ENCODE results near the gene MPV17. TPM values are rescaled to one million over a fixed set of nuclear protein-coding genes. Genes with fewer than 3 reads are reported as not detected.

The MPV17 gene
- total and polyA plus RNA-seq, 9 of the 15 experiments (the other 6 are each of a cell fraction or from before 2014, with no cell fraction given) = 54.7 to 140 (median 70.2) TPM

DNA sequence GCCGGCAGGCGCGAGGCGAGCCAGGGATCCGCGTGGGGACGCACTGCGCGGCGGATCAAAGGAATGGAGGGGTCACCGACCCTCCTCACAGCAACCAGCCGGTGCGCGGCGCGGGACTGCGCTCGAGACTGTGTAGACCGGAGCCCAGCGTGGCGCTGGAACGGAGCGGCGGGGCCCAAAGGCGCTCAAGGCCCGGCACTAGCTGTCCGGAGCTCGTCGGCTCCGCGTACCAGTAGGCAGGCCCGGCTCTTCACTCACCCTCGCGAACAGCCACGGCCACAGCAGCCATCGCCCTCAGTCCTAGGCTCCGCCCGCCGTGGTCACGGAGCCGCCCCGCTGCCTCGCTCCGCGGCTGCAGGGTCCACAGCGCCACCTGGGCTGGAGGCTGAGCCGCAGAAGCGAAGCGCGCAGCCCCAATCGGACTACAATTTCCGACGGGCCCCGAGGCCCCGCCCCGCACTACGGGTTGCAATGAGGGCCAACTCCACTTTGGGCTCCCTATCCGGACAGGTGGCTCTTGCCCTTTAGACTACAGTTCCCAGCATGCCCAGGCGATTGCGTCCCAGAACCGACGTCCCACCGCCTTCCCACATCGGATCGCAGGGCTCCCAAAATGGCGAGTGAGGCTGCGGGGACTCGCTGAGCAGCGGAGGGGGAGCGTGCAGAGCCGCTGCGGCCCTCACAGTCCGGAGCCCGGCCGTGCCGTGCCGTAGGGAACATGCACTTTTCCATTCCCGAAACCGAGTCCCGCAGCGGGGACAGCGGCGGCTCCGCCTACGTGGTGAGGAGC is 47.3 kb upstream of the MPV17 start, which contains the start of the genes EIF2B4 and SNX17 (continued):
- TF ChIP-seq, protein P1, sequence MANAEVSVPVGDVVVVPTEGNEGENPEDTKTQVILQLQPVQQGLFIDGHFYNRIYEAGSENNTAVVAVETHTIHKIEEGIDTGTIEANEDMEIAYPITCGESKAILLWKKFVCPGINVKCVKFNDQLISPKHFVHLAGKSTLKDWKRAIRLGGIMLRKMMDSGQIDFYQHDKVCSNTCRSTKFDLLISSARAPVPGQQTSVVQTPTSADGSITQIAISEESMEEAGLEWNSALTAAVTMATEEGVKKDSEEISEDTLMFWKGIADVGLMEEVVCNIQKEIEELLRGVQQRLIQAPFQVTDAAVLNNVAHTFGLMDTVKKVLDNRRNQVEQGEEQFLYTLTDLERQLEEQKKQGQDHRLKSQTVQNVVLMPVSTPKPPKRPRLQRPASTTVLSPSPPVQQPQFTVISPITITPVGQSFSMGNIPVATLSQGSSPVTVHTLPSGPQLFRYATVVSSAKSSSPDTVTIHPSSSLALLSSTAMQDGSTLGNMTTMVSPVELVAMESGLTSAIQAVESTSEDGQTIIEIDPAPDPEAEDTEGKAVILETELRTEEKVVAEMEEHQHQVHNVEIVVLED (CRISPR knock-in tag; IDR thresholded peaks at IDR 0.05) = peak; percentile 95
- TF ChIP-seq NFIX (CRISPR knock-in tag; IDR thresholded peaks at IDR 0.05; ENCODE audit: low read depth) (no peak), KLF10 (CRISPR knock-in tag; IDR thresholded peaks at IDR 0.05) (no peak), SMAD3 (CRISPR knock-in tag; conservative IDR thresholded peaks at IDR 0.05) (0 out of 2 replicates have a peak, but pooled peaks have one; percentile 22), ZNF354B (CRISPR knock-in tag; IDR thresholded peaks at IDR 0.05) (no peak), ADNP (tag; IDR thresholded peaks at IDR 0.05) (no peak), SETDB1 (IDR thresholded peaks at IDR 0.05; ENCODE audit: low read length) (peak; percentile 82), L3MBTL2 (IDR thresholded peaks at IDR 0.05) (peak; percentile 58), TAF7 (tag; IDR thresholded peaks at IDR 0.05) (peak; percentile 96)
- TF ChIP-seq, protein P2, sequence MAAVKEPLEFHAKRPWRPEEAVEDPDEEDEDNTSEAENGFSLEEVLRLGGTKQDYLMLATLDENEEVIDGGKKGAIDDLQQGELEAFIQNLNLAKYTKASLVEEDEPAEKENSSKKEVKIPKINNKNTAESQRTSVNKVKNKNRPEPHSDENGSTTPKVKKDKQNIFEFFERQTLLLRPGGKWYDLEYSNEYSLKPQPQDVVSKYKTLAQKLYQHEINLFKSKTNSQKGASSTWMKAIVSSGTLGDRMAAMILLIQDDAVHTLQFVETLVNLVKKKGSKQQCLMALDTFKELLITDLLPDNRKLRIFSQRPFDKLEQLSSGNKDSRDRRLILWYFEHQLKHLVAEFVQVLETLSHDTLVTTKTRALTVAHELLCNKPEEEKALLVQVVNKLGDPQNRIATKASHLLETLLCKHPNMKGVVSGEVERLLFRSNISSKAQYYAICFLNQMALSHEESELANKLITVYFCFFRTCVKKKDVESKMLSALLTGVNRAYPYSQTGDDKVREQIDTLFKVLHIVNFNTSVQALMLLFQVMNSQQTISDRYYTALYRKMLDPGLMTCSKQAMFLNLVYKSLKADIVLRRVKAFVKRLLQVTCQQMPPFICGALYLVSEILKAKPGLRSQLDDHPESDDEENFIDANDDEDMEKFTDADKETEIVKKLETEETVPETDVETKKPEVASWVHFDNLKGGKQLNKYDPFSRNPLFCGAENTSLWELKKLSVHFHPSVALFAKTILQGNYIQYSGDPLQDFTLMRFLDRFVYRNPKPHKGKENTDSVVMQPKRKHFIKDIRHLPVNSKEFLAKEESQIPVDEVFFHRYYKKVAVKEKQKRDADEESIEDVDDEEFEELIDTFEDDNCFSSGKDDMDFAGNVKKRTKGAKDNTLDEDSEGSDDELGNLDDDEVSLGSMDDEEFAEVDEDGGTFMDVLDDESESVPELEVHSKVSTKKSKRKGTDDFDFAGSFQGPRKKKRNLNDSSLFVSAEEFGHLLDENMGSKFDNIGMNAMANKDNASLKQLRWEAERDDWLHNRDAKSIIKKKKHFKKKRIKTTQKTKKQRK (IDR thresholded peaks at IDR 0.05; ENCODE audit: borderline replicate concordance, low read depth, low read length) = no peak
- TF ChIP-seq, protein P3, sequence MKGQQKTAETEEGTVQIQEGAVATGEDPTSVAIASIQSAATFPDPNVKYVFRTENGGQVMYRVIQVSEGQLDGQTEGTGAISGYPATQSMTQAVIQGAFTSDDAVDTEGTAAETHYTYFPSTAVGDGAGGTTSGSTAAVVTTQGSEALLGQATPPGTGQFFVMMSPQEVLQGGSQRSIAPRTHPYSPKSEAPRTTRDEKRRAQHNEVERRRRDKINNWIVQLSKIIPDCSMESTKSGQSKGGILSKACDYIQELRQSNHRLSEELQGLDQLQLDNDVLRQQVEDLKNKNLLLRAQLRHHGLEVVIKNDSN (CRISPR knock-in tag; IDR thresholded peaks at IDR 0.05) = peak; percentile 54
- TF ChIP-seq, protein P4, sequence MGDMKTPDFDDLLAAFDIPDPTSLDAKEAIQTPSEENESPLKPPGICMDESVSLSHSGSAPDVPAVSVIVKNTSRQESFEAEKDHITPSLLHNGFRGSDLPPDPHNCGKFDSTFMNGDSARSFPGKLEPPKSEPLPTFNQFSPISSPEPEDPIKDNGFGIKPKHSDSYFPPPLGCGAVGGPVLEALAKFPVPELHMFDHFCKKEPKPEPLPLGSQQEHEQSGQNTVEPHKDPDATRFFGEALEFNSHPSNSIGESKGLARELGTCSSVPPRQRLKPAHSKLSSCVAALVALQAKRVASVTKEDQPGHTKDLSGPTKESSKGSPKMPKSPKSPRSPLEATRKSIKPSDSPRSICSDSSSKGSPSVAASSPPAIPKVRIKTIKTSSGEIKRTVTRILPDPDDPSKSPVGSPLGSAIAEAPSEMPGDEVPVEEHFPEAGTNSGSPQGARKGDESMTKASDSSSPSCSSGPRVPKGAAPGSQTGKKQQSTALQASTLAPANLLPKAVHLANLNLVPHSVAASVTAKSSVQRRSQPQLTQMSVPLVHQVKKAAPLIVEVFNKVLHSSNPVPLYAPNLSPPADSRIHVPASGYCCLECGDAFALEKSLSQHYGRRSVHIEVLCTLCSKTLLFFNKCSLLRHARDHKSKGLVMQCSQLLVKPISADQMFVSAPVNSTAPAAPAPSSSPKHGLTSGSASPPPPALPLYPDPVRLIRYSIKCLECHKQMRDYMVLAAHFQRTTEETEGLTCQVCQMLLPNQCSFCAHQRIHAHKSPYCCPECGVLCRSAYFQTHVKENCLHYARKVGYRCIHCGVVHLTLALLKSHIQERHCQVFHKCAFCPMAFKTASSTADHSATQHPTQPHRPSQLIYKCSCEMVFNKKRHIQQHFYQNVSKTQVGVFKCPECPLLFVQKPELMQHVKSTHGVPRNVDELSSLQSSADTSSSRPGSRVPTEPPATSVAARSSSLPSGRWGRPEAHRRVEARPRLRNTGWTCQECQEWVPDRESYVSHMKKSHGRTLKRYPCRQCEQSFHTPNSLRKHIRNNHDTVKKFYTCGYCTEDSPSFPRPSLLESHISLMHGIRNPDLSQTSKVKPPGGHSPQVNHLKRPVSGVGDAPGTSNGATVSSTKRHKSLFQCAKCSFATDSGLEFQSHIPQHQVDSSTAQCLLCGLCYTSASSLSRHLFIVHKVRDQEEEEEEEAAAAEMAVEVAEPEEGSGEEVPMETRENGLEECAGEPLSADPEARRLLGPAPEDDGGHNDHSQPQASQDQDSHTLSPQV (IDR thresholded peaks at IDR 0.05) = 0 out of 2 replicates have a peak, but pooled peaks have one; percentile 3
- TF ChIP-seq, protein P5, sequence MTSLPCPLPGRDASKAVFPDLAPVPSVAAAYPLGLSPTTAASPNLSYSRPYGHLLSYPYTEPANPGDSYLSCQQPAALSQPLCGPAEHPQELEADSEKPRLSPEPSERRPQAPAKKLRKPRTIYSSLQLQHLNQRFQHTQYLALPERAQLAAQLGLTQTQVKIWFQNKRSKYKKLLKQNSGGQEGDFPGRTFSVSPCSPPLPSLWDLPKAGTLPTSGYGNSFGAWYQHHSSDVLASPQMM (CRISPR knock-in tag; IDR thresholded peaks at IDR 0.05) = no peak

Data from K562 (cell line).